Nephron (organoid): ENCODE data around the gene RBMS1.

Source experiments
- H3K27ac Mint-ChIP-seq, 3 experiments: 2 replicates each; pipeline ENCODE4 v1.8.0; 2020; ENCODE audit warnings: mixed read lengths in 3 of 3, mild to moderate bottlenecking in 2 of 3, moderate library complexity in 1 of 3
- H3K27me3 Mint-ChIP-seq: 2 replicates; pipeline ENCODE4 v1.8.0; 2021; ENCODE audit warnings: low read depth, mild to moderate bottlenecking, moderate library complexity, mixed read lengths
- H3K36me3 Mint-ChIP-seq: 2 replicates; pipeline ENCODE4 v1.8.0; 2020; ENCODE audit warnings: low read depth, mixed read lengths
- H3K4me1 Mint-ChIP-seq: 2 replicates; pipeline ENCODE4 v1.8.0; 2020; ENCODE audit warnings: mixed read lengths
- H3K4me3 Mint-ChIP-seq, 3 experiments: 2 replicates each; pipeline ENCODE4 v1.8.0; 2020; ENCODE audit warnings: mild to moderate bottlenecking in 3 of 3, mixed read lengths in 3 of 3, moderate library complexity in 2 of 3
- H3K9me3 Mint-ChIP-seq: 2 replicates; pipeline ENCODE4 v1.8.0; 2020; ENCODE audit warnings: mixed read lengths
- CTCF ChIP-seq, 3 experiments: fragments of 200-600 bp; sonication (generic); IDR thresholded peaks; one replicate each; pipeline ENCODE4 v1.5.0; 2021; ENCODE audit warnings: antibody characterized with exemption in 3 of 3; ENCODE audit not compliant: unreplicated experiment in 3 of 3

Gene RBMS1

DNA sequence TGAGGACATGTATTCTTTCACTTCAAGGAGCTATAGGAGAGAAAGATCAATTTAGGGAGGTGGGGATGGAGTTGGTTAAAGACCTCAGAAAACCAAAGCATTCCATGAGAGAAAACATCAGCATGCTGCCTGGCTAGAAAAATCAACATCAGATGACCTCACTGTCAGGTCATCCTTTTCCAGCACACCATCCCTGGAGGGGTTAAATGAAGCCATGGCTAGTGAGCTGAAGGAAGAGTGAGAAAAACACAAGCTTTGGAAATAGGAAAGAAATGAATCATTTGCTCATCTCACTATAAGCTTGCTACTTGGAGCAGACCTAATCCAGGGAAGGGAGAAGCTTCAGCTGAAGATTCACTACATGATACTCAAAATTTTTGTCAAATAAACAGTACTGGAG lies 184.0 kb downstream of the RBMS1 start:
- TF ChIP-seq CTCF (IDR thresholded peaks at IDR 0.05; ENCODE audit: unreplicated experiment in 3 of 3): no peak
- Mint-ChIP-seq H3K27me3 (no peaks in the 10 kb centered on the region), H3K4me3 (no peak overlapping the region), H3K9me3 (no peaks in the 10 kb centered on the region), H3K4me1 (peaks cover 33% of the 10 kb centered on the region), H3K36me3 (peaks cover 45% of the 10 kb centered on the region), H3K27ac (peak overlapping the region; percentile 28 to 63 (median 44))

GRCh38 chr2:160308915-160309314 lies 184.7 kb downstream of the RBMS1 start:
- Mint-ChIP-seq H3K36me3 (peaks cover 42% of the 10 kb centered on the region), H3K4me1 (peaks cover 30% of the 10 kb centered on the region), H3K9me3 (no peaks in the 10 kb centered on the region), H3K4me3 (no peak overlapping the region), H3K27me3 (no peaks in the 10 kb centered on the region), H3K27ac (peak overlapping the region in 2 of 3 experiments; percentile 44 to 63)
- TF ChIP-seq CTCF (IDR thresholded peaks at IDR 0.05; ENCODE audit: unreplicated experiment in 3 of 3): no peak

DNA sequence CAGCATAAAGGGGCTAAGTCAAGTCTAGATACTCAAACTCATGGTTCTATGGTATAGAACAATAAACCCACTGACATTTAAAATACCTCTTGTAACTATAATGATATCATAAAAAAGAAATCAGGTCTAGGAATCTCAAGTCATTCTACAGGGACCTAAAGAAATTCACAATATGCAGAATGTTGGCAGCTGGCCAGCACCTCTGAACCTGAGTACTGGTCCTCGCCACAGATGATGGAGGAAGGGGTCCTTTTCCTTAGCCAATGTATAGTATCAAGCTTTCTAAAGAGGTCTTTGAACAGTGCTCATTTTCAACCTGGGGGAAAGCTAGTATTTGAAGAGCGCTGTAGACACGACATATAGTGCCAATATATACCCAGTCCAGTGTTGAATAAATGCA lies 185.1 kb downstream of the RBMS1 start:
- H3K27ac Mint-ChIP-seq: peak overlapping the region in 1 of 3 experiments; percentile 44
- H3K4me1 Mint-ChIP-seq: peaks cover 30% of the 10 kb centered on the region
- no peak overlapping the region for H3K4me3 Mint-ChIP-seq
- H3K27me3 Mint-ChIP-seq: no peaks in the 10 kb centered on the region
- H3K9me3 Mint-ChIP-seq: no peaks in the 10 kb centered on the region
- H3K36me3 Mint-ChIP-seq: peaks cover 44% of the 10 kb centered on the region
- TF ChIP-seq CTCF (IDR thresholded peaks at IDR 0.05; ENCODE audit: unreplicated experiment in 3 of 3): no peak

GRCh38 chr2:160306985-160307384 lies 186.6 kb downstream of the RBMS1 start:
- no peak overlapping the region for H3K4me3 Mint-ChIP-seq
- no peaks in the 10 kb centered on the region for H3K27me3 Mint-ChIP-seq
- no peak for TF ChIP-seq CTCF (IDR thresholded peaks at IDR 0.05; ENCODE audit: unreplicated experiment in 3 of 3)
- H3K9me3 Mint-ChIP-seq: no peaks in the 10 kb centered on the region
- H3K36me3 Mint-ChIP-seq: peaks cover 44% of the 10 kb centered on the region
- peak overlapping the region in 2 of 3 experiments; percentile 41 to 65 for H3K27ac Mint-ChIP-seq
- H3K4me1 Mint-ChIP-seq: peaks cover 27% of the 10 kb centered on the region

DNA sequence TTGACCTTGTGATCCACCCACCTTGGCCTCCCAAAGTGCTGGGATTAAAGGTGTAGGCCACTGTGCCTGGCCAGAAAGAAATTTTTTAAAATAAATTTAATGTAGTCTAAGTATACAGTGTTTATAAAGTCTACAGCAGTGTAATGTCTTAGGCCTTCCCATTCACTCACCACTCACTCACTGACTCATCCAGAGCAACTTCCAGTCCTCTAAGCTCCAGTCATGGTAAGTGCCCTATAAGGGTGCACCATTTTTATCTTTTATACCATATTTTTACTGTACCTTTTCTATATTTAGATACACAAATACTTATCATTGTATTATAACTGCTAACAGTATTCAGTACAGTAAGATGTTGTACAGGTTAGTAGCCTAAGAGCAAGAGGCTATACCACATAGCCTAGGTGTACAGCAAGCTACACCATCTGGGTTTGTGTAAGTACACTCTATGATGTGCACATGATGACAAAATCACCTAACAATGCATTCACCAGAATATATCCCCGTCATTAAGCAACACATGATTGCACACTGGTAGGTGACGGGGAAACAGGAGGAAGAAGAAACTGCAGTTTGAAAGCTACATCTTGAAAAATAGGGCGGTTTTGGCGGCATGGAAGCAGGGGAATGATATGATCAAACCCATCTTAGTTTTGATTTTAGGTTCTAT lies 188.4 kb downstream of the RBMS1 start:
- no peak overlapping the region for H3K27ac Mint-ChIP-seq
- no peaks in the 10 kb centered on the region for H3K9me3 Mint-ChIP-seq
- peaks cover 47% of the 10 kb centered on the region for H3K36me3 Mint-ChIP-seq
- H3K4me3 Mint-ChIP-seq: no peak overlapping the region
- H3K27me3 Mint-ChIP-seq: no peaks in the 10 kb centered on the region
- H3K4me1 Mint-ChIP-seq: peaks cover 22% of the 10 kb centered on the region
- no peak for TF ChIP-seq CTCF (IDR thresholded peaks at IDR 0.05; ENCODE audit: unreplicated experiment in 3 of 3)

GRCh38 chr2:160303527-160303926 lies 190.1 kb downstream of the RBMS1 start:
- Mint-ChIP-seq H3K27ac (peak overlapping the region in 1 of 3 experiments; percentile 32), H3K4me1 (peaks cover 12% of the 10 kb centered on the region), H3K27me3 (no peaks in the 10 kb centered on the region), H3K36me3 (peaks cover 54% of the 10 kb centered on the region), H3K4me3 (no peak overlapping the region), H3K9me3 (no peaks in the 10 kb centered on the region)
- TF ChIP-seq CTCF (IDR thresholded peaks at IDR 0.05; ENCODE audit: unreplicated experiment in 3 of 3): no peak
